Stimulated activated CD8-positive, alpha-beta memory T cell treated with anti-CD3 and anti-CD28 coated beads, Interleukin-12 subunit alpha, Interleukin-12 subunit beta, amount 100 ng/mL, for 1 hour (primary cell): ENCODE data around the gene CPPED1.

Experiments used
- DNase-seq: peaks from one replicate; pipeline ENCODE4 v3.0.0-alpha.2; 2020; ENCODE audit warnings: low read depth

Gene CPPED1

DNA sequence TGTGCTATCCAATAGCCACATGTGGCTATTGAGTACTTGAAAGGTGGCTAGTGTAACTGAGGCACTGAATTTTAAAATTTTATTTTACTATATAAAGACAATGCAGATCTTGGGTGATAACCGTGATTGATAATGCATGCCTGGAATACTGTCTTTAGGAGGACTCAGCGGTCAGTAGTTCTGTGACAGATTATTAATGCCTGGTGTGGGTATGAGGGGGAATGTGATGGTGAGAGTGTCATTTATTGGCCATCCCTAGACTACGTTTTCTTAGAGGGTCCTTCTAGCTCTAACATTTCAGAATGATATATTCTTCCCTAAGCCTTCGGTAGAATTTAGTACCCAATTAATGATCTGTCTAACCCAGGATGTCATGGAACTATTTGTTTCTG is 157.6 kb downstream of the CPPED1 start:
- DNase-seq: no peak

DNA sequence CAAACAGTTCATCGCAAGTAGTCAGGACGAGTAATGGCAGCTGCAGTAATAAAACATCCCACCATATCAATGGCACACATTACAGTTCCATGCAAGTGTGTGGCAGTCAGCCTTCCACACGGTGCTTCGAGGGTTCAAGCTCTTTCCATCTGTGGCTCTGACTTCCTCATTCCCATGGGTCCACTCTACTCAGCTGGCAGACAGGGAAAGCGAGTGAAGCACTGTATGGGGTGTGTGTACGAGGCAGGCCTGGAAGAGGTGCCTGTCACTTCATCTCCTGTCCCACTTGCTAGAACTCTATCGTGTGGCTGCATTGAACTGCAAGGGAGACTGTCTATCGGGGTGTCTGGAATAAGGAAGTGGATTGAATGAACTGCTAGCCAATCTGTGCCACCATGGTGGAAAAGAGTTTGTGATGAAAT is 160.6 kb downstream of the CPPED1 start:
- no peak for DNase-seq

DNA sequence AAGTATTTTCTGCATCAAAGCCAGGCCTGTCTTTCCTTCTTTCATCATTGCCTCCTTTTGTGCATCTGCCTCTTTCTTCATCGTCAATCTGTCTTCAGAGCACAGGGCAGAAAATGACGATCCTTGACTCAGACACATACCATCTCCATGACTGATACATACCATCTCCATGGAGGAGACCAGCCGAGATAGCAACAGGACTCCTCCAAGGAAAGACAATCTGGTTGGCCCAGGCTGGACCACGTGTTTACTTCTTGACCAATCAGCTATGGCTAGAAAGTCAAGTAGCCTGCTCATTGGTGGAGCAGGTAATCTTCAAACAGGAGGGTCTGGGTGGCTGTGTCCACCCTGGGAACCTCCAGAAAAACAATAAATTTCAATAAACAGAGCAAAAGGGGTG is 164.6 kb downstream of the CPPED1 start:
- DNase-seq: no peak

DNA sequence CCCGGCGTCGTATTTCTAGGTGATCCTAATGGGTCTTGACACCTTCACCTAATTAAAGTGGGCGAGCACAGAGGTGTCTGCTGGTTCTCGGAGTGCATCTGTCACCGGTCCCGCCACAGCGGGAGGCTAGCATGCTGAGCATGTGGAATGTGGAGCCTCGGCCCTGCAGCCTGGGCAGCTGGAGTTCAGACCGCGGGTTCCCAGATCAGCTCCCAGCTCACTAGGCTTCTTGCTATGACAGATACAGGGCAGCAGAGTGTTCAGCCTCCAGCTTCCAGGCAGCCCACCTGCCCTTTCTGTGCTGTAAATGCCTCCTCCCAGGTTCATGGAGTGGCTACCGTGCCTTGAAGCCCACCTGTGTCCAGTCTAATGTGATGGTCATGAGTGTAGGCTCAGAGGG is 166.7 kb downstream of the CPPED1 start:
- DNase-seq: no peak

DNA sequence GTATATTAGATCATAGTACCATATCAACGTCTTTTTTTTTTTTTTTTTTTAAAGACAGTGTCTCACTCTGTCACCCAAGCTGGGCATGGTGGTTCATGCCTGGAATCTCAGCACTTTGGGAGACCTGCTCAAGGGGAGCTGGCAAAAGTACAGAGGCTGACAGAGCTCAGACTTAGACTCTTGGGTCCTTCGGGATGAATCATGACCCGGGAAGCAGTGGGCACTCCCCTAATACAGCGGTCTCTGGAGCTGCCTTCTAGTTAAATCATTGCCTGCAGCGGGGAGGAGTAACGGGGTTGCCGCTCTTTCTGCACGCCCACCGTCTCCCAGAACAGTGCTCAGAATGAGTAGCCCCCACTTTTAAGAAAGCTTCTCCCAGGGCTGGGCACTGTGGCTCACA is 174.4 kb downstream of the CPPED1 start:
- DNase-seq: no peak

DNA sequence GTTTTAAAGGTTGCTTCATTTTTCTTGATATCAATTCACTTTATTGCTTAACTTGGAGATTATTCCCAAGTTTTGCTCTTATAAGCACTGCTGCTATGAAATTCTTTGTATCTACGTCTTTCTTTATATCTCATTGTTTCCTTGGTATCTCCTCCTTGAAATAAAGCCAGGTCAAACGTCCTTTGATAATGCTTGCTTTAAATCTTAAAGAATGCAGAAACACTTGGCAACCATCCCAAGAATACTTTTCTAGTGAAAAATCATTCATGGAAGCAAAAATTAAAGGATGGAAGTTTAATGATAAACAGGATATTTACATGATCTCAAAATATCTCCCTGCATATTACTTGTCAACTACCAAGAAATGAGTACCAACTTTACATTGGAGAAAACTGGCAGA is 175.2 kb downstream of the CPPED1 start:
- DNase-seq: no peak

DNA sequence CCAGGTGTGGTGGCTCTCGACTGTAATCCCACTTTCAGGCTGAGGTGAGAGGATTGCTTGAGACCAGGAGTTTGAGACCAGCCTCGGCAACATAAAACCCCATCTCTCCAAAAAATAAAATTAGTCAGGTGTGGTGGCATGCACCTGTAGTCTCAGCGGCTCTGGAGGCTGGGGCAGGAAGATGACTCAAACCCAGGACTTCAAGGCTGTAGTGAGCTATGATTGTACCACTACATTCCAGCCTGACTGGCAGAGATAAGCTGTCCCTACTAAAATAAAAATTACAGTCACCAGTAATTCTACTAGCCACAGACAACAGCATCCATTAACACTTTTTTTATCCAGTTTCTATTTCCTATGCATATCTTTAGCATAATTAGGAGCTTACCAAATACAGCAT is 176.3 kb downstream of the CPPED1 start:
- DNase-seq: no peak

DNA sequence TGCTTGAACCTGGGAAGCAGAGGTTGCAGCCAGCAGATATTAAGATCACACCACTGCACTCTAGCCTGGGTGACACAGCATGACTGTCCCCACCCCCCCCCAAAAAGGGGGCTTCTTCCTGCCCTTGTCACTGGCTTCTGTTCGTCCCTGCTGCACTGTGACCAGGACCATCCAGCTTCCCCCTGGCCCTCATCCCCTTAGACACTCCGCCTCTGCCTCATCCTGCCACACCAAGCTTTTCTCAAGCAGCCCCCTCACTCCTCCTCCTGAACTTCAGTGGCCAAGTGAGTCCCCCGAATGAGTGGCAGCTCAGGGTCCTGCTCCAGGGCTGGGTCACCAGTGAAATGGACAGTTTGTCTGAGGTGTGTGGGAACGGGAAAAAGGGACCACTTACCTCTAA is 177.3 kb downstream of the CPPED1 start:
- no peak for DNase-seq

DNA sequence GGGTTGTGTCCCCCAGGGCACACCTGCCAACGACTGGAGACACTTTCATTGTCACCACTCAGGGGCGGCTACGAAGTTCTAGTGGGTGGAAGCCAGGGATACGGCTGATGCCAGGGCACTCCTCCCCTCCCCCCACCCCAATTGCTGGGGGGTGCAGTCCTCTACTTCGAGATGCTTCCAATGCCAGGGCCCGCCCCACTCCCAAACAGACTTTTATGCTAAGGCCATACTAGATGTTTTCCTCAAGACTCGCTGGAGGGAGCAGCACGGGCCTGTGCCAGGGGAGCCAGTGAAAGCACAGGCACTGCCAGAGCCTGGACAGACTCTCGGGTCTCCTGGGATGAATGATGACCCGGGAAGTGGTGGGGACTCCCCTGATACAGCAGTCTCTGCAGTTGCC is 178.0 kb downstream of the CPPED1 start:
- DNase-seq: no peak

DNA sequence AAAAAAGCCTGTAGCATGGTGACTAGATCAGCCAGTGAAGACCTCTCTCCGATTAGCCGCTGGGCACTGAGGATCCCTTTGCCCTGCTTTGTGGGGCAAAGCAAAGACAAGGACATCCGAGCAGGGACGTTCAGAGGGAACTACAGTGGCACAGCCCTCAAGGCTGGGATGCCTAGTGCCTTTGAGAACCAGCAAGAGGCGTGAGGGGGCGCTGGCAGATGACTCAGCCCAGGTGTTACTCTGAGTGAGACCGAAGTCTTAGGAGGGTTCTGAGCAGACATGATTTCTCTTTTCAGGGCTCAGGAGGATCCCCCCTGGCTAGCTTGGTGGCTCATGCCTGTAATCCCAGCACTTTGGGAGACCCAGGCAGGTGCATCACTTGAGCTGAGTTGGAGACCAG is 178.6 kb downstream of the CPPED1 start:
- DNase-seq: no peak

DNA sequence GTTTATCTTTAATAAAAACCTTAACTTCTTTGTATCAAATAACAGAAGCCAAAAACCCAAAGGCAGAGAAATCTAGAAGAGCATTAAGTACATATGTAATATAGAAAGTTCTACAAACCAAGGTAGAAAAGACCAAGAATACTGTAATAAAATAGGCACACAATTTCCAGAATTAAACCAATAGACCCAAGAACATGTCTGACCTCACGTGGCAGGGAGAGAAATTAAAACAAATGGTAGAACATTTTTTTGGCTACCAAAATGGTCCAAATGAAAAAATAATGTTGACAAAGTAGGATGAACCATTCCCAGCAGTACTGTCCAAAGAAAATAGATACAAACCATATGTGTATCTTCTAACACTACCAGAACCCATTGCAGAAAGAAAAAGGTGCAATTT is 183.5 kb downstream of the CPPED1 start:
- no peak for DNase-seq

DNA sequence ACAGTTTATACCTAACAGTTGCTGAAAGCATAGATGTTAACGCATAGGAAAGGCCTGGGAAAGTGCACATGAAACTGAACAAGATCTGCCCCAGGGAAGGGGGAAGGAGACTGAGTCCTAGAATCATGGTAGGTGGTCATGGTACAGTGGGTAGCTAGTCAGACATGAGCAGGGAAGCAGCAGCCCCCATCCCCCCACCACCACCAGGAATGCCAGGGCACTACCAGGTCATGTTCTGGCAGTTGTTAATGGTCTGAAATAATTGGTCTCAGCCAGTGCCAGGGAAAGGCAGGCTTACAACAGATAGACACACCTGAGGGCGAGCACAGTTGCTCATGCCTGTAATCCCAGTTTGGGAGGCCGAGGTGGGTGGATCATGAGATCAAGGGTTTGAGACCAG is 185.2 kb downstream of the CPPED1 start:
- no peak for DNase-seq

DNA sequence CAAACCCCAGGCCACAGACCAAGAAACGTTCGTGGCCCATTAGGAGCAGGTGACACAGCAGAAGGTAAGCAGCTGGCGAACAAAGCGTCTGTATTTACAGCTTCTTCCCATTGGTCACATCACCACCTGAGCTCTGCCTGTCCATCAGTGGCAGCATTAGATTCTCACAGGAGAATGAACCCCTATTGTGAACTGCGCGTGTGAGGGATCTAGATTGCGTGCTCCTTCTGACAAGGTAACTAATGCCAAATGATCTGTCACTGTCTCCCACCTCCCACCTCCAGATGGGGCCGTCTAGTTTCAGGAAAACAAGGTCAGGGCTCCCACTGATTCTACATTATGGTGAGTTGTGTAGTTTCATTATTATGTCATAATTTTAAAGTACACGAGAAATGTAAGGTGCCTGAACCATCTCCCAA is 186.3 kb downstream of the CPPED1 start:
- no peak for DNase-seq

DNA sequence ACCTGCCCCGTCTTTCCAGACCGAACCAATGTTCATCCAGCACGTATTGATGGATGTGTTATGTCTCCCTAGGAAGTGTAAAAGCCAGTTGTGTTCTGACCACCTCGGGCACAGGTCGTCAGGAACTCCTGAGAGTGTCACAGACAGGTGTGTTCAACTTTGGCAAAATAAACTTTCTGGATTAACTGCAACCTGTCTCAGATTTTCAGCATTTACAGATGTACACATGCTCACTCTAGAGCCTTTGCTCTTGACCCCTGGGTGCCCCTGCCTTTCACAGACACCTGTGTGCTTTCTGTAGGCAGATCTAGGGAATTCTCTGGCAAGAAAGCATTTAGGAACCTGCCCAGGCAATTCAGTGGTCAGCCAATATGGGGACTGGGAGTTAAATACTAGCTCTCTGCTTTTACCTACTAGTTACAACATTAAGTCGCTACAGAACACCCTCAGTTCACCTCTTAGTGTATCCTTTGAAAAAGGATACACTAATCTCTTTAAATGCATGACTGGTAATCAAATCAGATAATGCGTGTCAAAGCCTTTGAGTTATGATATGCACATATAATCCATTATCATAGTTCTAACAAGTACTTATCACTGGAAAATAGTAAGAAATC is 188.9 kb downstream of the CPPED1 start:
- DNase-seq: no peak

DNA sequence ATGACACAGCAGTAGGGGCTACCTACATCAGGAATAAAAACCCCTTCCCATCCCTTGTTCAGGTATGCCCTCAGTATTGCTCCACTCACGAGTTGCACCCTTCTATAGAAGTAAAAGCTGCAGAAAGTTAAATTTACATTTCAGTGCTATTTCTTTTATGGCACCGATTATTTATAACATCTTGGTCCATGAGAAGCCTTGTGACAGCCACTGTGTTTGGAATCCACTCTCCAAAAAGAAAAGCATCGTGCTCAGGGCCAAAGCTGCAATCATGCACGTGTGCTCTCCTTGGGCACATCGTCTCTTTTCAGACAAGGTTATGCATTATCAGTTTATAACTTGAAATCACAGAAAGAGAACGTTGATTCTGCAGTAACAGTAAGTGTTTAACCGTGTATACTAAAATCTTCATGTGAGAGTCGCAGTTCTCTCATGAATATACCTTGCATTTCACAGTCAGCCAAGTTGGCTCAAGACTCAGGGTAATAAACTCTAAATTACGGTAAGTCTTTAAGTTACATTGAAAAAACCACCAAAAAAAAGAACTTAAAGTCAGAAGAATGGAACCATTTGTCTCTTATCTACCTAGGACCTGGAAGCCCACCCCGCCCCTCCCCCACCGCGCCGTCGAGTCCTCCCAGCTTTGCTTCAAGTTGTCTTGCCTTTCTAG is 189.6 kb downstream of the CPPED1 start:
- DNase-seq: no peak

DNA sequence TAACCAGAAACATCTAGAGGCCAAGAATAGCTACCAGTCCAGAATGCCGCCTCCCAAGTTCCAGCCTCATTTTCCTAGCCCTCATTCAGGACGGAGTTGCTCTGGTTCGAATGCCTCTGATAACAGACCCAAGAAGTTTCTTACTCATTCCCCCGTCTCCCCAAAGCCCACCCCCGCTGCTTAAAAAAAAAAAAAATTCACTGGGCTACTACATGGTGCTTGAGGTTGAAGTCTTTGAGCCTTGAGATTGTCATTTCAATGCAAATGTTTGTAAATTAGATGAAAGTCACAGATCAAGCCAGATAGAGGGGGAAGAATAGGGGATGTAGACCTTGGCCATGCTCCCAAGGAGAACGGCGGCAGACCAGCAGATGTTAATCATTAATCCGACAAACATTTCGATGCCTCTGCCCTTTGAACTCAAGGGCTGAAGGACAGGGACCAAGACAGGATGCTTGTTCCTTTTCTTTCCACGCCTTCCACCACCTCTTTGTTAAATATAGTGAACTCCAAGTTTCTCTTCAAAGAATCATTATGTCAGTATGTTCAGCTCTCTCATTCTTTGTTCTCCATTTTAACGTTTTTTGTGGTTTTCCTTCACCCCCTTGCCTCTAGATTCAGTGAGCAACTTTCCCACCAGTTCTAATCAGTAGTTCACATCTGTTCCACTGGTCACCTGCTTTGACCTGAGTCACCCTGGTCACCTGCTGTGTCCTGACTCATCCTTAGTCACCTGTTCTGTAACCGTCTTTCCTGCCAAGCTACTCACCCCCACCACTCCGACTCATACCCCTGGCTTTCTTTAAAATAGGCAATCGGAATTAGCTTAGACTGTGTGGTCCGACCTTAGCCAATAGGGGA is 190.3 kb downstream of the CPPED1 start:
- DNase-seq: no peak

DNA sequence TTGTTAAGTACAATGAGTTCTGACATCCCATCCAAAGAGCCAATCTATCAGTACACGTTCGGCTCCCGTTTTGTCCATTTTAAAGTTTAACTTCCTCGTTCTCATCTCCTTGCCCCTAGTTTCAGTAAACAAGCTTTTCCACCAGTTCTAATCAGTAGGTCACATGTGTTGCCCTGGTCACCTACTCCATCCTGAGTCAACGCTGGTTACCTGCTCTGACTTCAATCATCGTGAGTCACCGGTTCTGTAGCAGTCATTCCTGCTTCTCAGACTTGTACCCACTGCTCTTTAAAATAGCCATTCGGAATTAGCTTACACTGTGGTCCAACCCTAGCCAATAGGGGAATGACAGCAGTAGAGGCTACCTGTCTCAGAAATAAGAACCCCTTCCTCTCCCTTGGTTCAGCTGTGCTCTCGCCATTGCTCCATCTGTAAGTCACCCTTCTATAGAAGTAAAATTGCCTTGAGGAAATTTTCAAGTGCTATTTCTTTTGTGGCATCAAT is 191.0 kb downstream of the CPPED1 start:
- DNase-seq: no peak

DNA sequence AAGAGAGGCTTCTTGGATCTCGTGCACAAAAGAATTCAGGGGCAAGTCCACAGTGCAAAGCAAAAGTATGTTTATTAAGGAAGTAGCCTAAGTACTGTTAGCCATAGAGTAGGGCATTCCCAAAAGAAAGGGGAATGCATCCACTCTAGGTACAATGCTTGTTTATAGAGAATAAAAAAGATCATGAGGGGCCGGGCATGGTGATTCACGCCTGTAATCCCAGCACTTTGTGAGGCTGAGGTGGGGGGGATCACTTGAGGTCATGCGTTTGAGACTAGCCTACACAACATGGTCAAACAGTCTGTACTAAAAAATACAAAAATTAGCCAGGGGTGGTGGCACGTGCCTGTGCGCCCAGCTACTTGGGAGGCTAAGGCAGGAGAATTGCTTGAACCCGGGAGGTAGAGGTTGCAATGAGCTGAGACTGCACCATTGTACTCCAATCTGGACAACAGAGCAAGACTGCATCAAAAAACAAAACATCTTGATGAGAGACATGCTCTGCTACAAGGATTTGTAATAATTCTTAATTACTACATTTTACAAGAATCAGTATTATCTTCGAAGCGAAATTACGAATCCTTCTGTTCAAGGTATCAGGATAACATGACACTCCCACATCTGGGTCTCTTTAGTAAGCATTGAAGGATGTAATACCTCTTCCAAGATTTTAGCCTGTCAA is 191.6 kb downstream of the CPPED1 start:
- DNase-seq: no peak

DNA sequence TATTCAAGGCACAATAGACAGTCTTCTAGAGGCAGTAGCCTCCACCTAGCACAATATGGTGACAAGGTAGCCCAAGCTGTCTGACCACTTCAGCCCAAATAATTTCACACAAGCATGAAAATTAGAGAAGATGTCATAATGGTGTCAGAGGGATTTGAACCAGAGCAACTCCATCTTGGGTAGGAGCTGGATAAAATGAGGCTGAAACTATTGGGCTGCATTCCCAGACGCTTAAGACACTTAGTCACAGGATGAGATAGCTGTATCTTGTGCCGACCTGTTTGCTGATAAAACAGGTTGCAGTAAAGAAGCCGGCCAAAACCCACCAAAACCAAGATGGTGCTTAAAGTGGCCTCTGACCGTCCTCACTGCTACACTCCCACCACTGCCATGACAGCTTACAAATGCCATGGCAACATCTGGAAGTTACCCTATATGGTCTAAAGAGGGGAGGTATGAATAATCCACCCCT is 192.6 kb downstream of the CPPED1 start:
- DNase-seq: no peak

DNA sequence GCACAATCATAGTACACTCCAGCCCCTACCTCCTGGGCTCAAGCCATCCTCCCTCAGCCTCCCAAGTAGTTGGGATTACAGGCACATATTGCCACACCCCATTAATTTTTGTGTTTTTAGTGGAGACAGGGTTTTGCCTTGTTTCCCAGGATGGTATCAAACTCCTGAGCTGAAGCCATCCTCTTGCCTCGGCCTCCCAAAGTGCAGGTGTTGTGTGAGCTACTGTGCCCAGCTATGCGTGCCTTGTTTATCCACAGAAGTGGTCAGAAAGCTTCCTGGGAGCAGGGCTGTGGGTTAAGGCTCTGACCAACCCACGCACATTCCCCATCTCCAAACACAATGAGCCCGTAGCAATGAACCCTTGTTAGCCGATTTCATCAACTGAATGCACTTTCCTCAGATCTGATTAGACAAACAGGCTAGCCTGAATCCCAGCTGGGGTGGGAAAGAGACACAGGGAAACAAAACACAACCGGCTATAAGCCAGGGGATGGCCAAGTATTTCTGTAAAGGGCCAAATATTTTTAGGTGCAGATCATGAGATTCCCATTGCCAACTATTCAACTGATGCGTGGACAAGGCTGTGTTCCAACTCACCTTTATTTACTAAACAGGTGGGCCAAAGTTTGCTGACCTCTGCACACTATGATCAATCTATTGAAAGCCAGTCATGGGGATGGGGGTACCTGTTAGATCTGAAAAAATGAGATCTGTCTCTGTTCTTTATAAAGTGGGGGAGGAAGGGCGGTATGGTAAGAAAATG is 193.6 kb downstream of the CPPED1 start:
- DNase-seq: no peak
